Upper lobe of left lung (tissue), 6 donors: Measurements from ENCODE around the gene TTC28. TPM values are rescaled to one million over a fixed set of nuclear protein-coding genes. Genes with fewer than 3 reads are reported as not detected.
"Not testable (repeated sequence)": the region's sequence is repeated elsewhere in the genome, so short reads cannot be mapped to it uniquely, and the experiment has no call there.

Experiments used
- ATAC-seq, 2 donors: fragments of 200-7000 bp; cut with Tn5 transposase; one replicate each; pipeline ENCODE4 v1.9.1; 2022; ENCODE audit warnings: mild to moderate bottlenecking in 2 of 2, moderate library complexity in 2 of 2; ENCODE audit not compliant: low FRiP score in 2 of 2
- DNase-seq, 2 donors: peaks; one replicate each; pipeline ENCODE4 v3.0.0-alpha.2; 2019 to 2020
- H3K27ac ChIP-seq, 4 donors: fragments of 200-600 bp; sonication (generic); one replicate each; pipeline ENCODE4 v1.5.1; 2016 to 2019
- H3K27me3 ChIP-seq, 4 donors: fragments of 200-600 bp; sonication (generic); one replicate each; pipeline ENCODE4 v1.5.1; 2017 to 2019
- H3K36me3 ChIP-seq, 4 donors: fragments of 200-600 bp; sonication (generic); one replicate each; pipeline ENCODE4 v1.5.1; 2016 to 2019
- H3K4me1 ChIP-seq, 4 donors: fragments of 200-600 bp; sonication (generic); one replicate each; pipeline ENCODE4 v1.5.1; 2018 to 2019
- H3K4me3 ChIP-seq, 4 donors: fragments of 200-600 bp; sonication (generic); one replicate each; pipeline ENCODE4 v1.5.1; 2017 to 2019; ENCODE audit warnings: mild to moderate bottlenecking in 2 of 4, moderate library complexity in 1 of 4
- H3K9me3 ChIP-seq, 4 donors: fragments of 200-600 bp; sonication (generic); one replicate each; pipeline ENCODE4 v1.5.1; 2018 to 2019
- CTCF ChIP-seq, 6 experiments: fragments of 450-650 bp in 4 of 6; fragments of 200-600 bp in 2 of 6; sonication (generic) in 2 of 6; IDR thresholded peaks; one replicate each; pipeline ENCODE4 v1.5.1; 2016 to 2019; ENCODE audit warnings: antibody characterized with exemption in 6 of 6
- EP300 ChIP-seq, 4 donors: sonication (generic); formaldehyde crosslinking; IDR thresholded peaks; one replicate each; pipeline ENCODE4 v1.5.1; 2017; ENCODE audit warnings: antibody characterized with exemption in 4 of 4, control low read depth in 2 of 4
- POLR2A ChIP-seq, 4 donors: fragments of 450-650 bp; IDR thresholded peaks; one replicate each; pipeline ENCODE4 v1.5.1; 2016 to 2017; ENCODE audit warnings: antibody characterized with exemption in 4 of 4, mild to moderate bottlenecking in 2 of 4
- POLR2AphosphoS5 ChIP-seq, 2 donors: sonication (generic); formaldehyde crosslinking; IDR thresholded peaks; one replicate each; pipeline ENCODE4 v1.5.1; 2017; ENCODE audit warnings: antibody characterized with exemption in 2 of 2
- WGBS, 2 donors: methylation state at CpG; one replicate each; pipeline ENCODE4 v1.1.5; 2017 to 2018; 5-methylcytosine and 5-hydroxymethylcytosine counted together
- total RNA-seq, 6 donors: library from RNA; depleted of rRNA in 4 of 6; stranded (reverse); fragments of >200 nt in 4 of 6; gene quantifications; one replicate each; pipeline versions ENCODE4 v1.1.0 to v1.2.1, GENCODE V29; 2016 to 2021
- donor health status: DM: no; HTN: no; CAD: no; lungs with moderate emphysema.
- donor health status: DM: no; HTN: yes; CAD: no; lungs with severe emphysema.

TTC28 gene
- total RNA-seq, 6 donors from 2014 or later, result 30.1 to 69.4 (median 41.4) TPM

DNA sequence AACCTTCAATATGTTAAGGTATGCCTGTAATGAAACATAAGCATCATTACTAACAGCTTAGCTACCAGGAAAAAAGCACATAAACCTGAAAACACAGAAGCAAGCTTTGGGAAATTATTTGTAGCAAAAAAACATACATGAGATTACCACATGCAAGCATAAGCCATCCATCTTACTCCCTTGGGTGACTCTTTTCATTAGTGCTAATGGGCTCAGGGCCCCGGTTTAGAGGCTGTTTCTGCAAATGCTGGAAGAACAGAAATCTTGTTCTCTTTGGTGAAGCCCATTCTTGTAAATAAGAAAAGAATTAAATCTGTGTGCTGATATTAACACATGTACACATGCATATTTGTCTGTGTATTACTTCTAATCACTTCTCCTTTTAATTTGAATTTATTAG, 314.3 kb downstream of the TTC28 start:
- ATAC-seq, result no peak
- 93 to 94% methylated on average over 1 of the region's 1 CpG for WGBS, 2 donors
- Histone ChIP-seq H3K4me3 (no peak overlapping the region), H3K36me3 (no peaks in the 10 kb centered on the region), H3K4me1 (peaks cover 0 to 7% (median 0%) of the 10 kb centered on the region in 4 donors), H3K9me3 (peaks cover 0 to 7% (median 0%) of the 10 kb centered on the region in 4 donors), H3K27ac (no peak overlapping the region), H3K27me3 (no peaks in the 10 kb centered on the region)
- TF ChIP-seq POLR2A (IDR thresholded peaks at IDR 0.05) (no peak), POLR2AphosphoS5 (IDR thresholded peaks at IDR 0.05) (no peak), CTCF (IDR thresholded peaks at IDR 0.05) (no peak), EP300 (IDR thresholded peaks at IDR 0.05) (no peak)
- DNase-seq, result no peak

DNA sequence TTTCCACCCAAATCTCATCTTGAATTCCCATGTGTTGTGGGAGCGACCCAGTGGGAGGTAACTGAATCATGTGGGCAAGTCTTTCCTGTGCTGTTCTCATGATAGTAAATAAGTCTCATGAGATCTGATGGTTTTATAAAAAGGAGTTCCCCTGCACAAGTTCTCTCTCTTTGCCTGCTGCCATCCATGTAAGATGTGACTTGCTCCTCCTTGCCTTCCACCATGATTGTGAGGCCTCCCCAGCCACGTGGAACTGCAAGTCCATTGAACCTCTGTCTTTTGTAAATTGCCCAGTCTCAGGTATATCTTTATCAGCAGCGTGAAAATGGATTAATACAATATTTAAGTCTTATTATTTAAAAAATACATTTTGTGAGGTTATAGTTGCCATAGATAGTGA, 315.5 kb downstream of the TTC28 start:
- not testable (repeated sequence) for DNase-seq, H3K36me3 ChIP-seq, H3K27ac ChIP-seq, H3K27me3 ChIP-seq, H3K9me3 ChIP-seq, ATAC-seq, H3K4me1 ChIP-seq, H3K4me3 ChIP-seq
- WGBS, 2 donors, result 91 to 93% methylated on average over 3 of the region's 3 CpGs

GRCh38 chr22:28360939-28361338, 318.7 kb downstream of the TTC28 start:
- ATAC-seq (no peak), DNase-seq (no peak)
- no peaks in the 10 kb centered on the region for H3K4me1 ChIP-seq
- H3K36me3 ChIP-seq, result no peaks in the 10 kb centered on the region
- H3K27ac ChIP-seq, result no peak overlapping the region
- H3K9me3 ChIP-seq, result peaks cover 0 to 7% (median 0%) of the 10 kb centered on the region in 4 donors
- TF ChIP-seq EP300 (IDR thresholded peaks at IDR 0.05) (no peak), CTCF (IDR thresholded peaks at IDR 0.05) (no peak), POLR2AphosphoS5 (IDR thresholded peaks at IDR 0.05) (no peak), POLR2A (IDR thresholded peaks at IDR 0.05) (no peak)
- no peaks in the 10 kb centered on the region for H3K27me3 ChIP-seq
- H3K4me3 ChIP-seq, result no peak overlapping the region

DNA sequence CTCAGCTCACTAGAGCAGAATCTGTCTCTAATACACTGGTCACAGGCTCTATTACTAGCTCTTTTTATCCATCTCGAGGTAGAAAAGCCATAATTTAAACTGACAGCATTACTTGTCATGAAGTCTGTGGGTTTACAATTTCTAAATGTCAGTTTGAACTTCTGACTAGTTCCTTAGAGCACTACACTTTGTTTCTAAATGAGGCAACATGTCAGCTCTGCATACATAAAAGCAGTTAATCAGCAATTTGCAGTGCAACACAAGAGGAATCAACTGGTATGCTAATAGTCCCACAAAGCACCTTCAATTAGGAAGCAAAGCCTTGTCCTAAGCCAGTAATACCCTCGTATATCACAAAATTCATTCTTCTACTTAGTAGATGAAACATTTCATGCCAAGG, 321.3 kb downstream of the TTC28 start:
- ATAC-seq (no peak), DNase-seq (no peak)
- no peaks in the 10 kb centered on the region for H3K27me3 ChIP-seq
- no peaks in the 10 kb centered on the region for H3K4me1 ChIP-seq
- 49 to 59% methylated on average over 2 of the region's 2 CpGs for WGBS, 2 donors
- no peaks in the 10 kb centered on the region for H3K36me3 ChIP-seq
- no peak overlapping the region for H3K27ac ChIP-seq
- no peak overlapping the region for H3K4me3 ChIP-seq
- H3K9me3 ChIP-seq, result peaks cover 0 to 4% (median 0%) of the 10 kb centered on the region in 4 donors
- TF ChIP-seq POLR2AphosphoS5 (IDR thresholded peaks at IDR 0.05), result no peak
- TF ChIP-seq POLR2A (IDR thresholded peaks at IDR 0.05), result no peak
- TF ChIP-seq EP300 (IDR thresholded peaks at IDR 0.05), result no peak
- TF ChIP-seq CTCF (IDR thresholded peaks at IDR 0.05), result no peak

DNA sequence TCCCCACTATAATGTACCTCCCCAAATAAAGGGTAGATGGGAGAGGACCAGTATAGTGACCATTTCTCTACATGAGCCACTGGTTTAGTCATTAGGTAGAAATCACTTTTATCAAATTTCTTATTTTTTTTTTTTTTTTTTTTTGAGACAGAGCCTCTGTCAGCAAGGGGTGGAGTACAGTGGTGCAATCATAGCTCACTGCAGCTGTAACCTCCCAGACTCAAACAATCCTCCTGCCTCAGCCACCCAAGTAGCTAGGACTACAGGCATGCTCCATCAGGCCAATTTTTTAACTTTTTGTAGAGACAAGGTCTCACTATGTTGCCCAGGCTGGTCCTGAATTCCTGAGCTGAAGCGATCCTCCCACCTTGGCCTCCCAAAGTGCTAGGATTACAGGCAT, 322.4 kb downstream of the TTC28 start:
- Histone ChIP-seq H3K27me3 (no peaks in the 10 kb centered on the region), H3K27ac (no peak overlapping the region), H3K9me3 (no peaks in the 10 kb centered on the region), H3K36me3 (no peaks in the 10 kb centered on the region), H3K4me3 (no peak overlapping the region), H3K4me1 (peaks cover 0 to 3% (median 0%) of the 10 kb centered on the region in 4 donors)
- no peak for DNase-seq
- WGBS, 2 donors, result 89 to 92% methylated on average over 1 of the region's 1 CpG
- TF ChIP-seq EP300 (IDR thresholded peaks at IDR 0.05), result no peak
- TF ChIP-seq POLR2AphosphoS5 (IDR thresholded peaks at IDR 0.05), result no peak
- no peak for TF ChIP-seq CTCF (IDR thresholded peaks at IDR 0.05)
- no peak for TF ChIP-seq POLR2A (IDR thresholded peaks at IDR 0.05)
- no peak for ATAC-seq
